Osteoblast (primary cell): ENCODE data around the gene APAF1. TPM values are rescaled to one million over a fixed set of nuclear protein-coding genes. Genes with fewer than 3 reads are reported as not detected.

Experiments
- DNase-seq: peaks from one replicate; pipeline ENCODE4 v3.0.0; 2011; ENCODE audit warnings: low spot score, mixed read lengths; ENCODE audit not compliant: insufficient read length; ENCODE audit errors: missing footprints
- H2AFZ ChIP-seq: 2 replicates; pipeline ENCODE4 v1.6.0; 2011; ENCODE audit warnings: mild to moderate bottlenecking, low read length
- H3K27ac ChIP-seq: 2 replicates; pipeline ENCODE4 v1.5.1; 2011; ENCODE audit warnings: mild to moderate bottlenecking, low read depth, low read length, moderate library complexity
- H3K27me3 ChIP-seq: 2 replicates; pipeline ENCODE4 v1.6.0; 2012; ENCODE audit warnings: mild to moderate bottlenecking, control low read depth, inconsistent platforms, low read length, moderate library complexity; ENCODE audit not compliant: insufficient read depth
- H3K36me3 ChIP-seq: 2 replicates; pipeline ENCODE4 v1.5.1; 2011; ENCODE audit warnings: mild to moderate bottlenecking, low read length, control low read depth, moderate library complexity; ENCODE audit not compliant: insufficient read depth
- H3K4me1 ChIP-seq: 2 replicates; pipeline ENCODE4 v1.5.1; 2011; ENCODE audit warnings: mild to moderate bottlenecking, low read length, control low read depth, moderate library complexity; ENCODE audit not compliant: insufficient read depth
- H3K4me2 ChIP-seq: 2 replicates; pipeline ENCODE4 v1.6.0; 2011; ENCODE audit warnings: mild to moderate bottlenecking, low read length; ENCODE audit not compliant: insufficient read depth
- H3K4me3 ChIP-seq: fragments of 200-600 bp; sonication (generic); 3 replicates; pipeline ENCODE4 v1.5.1; 2012; ENCODE audit warnings: mild to moderate bottlenecking, low read length, inconsistent platforms; ENCODE audit not compliant: insufficient read depth
- H3K79me2 ChIP-seq: 2 replicates; pipeline ENCODE4 v1.6.0; 2012; ENCODE audit warnings: mild to moderate bottlenecking, low read length, control low read depth, inconsistent platforms; ENCODE audit not compliant: insufficient read depth
- H3K9me3 ChIP-seq: 2 replicates; pipeline ENCODE4 v1.5.1; 2011; ENCODE audit warnings: low read depth, low read length, control low read depth
- H4K20me1 ChIP-seq: 2 replicates; pipeline ENCODE4 v1.6.0; 2012; ENCODE audit warnings: mild to moderate bottlenecking, low read length, control low read depth; ENCODE audit not compliant: insufficient read depth
- CTCF ChIP-seq: IDR thresholded peaks from 2 replicates; pipeline ENCODE4 v1.5.1; 2011; ENCODE audit warnings: mild to moderate bottlenecking, low read depth, low read length, moderate library complexity; ENCODE audit errors: extremely low read depth
- total RNA-seq: library from RNA; depleted of rRNA; stranded (reverse); fragments of >200 nt; gene quantifications from 2 replicates; pipeline ENCODE4 v1.2.3, GENCODE V29; 2012

Gene APAF1
- total RNA-seq, 1 donor, result 15.2 TPM

- no peaks in the 10 kb centered on the region for H3K9me3 ChIP-seq
- no peaks in the 10 kb centered on the region for H4K20me1 ChIP-seq
- DNase-seq, result no peak
- TF ChIP-seq CTCF, result no peak
- no peaks in the 10 kb centered on the region for H3K27me3 ChIP-seq
- no peaks in the 10 kb centered on the region for H3K4me1 ChIP-seq
- peaks cover 54% of the 10 kb centered on the region for H3K36me3 ChIP-seq
- no peak overlapping the region for H3K27ac ChIP-seq
- no peak overlapping the region for H2AFZ ChIP-seq
- H3K4me2 ChIP-seq, result no peak overlapping the region
- H3K79me2 ChIP-seq, result no peaks in the 10 kb centered on the region
- H3K4me3 ChIP-seq, result no peak overlapping the region
These were observed 34.5 kb downstream of the APAF1 start for GRCh38 chr12:98679611-98680005.

DNA sequence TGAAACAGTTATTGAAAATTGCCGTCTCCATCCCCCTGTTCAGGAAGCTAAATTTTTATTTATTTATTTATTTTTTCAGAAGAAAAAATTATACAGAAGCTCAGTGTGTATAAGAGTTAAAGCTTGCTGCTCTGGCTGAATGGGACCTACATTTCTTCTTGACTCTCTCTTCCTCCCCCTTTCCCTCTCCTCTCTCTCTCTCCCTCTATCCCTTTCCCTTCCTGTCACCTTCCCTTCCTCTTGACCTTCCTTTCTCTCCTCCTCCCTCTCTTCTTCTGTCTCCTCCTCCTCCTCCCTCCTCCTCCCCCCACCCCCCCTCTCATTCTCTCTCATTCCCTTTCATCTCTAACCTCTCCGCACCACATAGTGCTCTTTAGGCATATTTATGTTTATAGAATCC, 39.1 kb downstream of the APAF1 start:
- Histone ChIP-seq H2AFZ (no peak overlapping the region), H3K27me3 (no peaks in the 10 kb centered on the region), H4K20me1 (no peaks in the 10 kb centered on the region), H3K36me3 (peaks cover 62% of the 10 kb centered on the region), H3K4me3 (no peak overlapping the region), H3K27ac (no peak overlapping the region), H3K4me2 (no peak overlapping the region), H3K9me3 (no peaks in the 10 kb centered on the region), H3K79me2 (no peaks in the 10 kb centered on the region), H3K4me1 (no peaks in the 10 kb centered on the region)
- DNase-seq, result no peak
- TF ChIP-seq CTCF, result no peak

- H3K36me3 ChIP-seq, result peaks cover 49% of the 10 kb centered on the region
- H4K20me1 ChIP-seq, result no peaks in the 10 kb centered on the region
- DNase-seq, result no peak
- no peak for TF ChIP-seq CTCF
- no peaks in the 10 kb centered on the region for H3K27me3 ChIP-seq
- no peak overlapping the region for H3K27ac ChIP-seq
- no peaks in the 10 kb centered on the region for H3K79me2 ChIP-seq
- no peaks in the 10 kb centered on the region for H3K9me3 ChIP-seq
- H3K4me2 ChIP-seq, result no peak overlapping the region
- no peaks in the 10 kb centered on the region for H3K4me1 ChIP-seq
- H2AFZ ChIP-seq, result no peak overlapping the region
- H3K4me3 ChIP-seq, result no peak overlapping the region
These were observed 41.5 kb downstream of the APAF1 start for GRCh38 chr12:98686603-98687002.

GRCh38 chr12:98691351-98691750, 46.3 kb downstream of the APAF1 start:
- no peak for DNase-seq
- H3K4me1 ChIP-seq, result no peaks in the 10 kb centered on the region
- no peak overlapping the region for H3K4me2 ChIP-seq
- no peak for TF ChIP-seq CTCF
- no peak overlapping the region for H3K27ac ChIP-seq
- no peaks in the 10 kb centered on the region for H3K79me2 ChIP-seq
- no peak overlapping the region for H3K4me3 ChIP-seq
- peaks cover 20% of the 10 kb centered on the region for H3K36me3 ChIP-seq
- H3K9me3 ChIP-seq, result no peaks in the 10 kb centered on the region
- H2AFZ ChIP-seq, result no peak overlapping the region
- no peaks in the 10 kb centered on the region for H3K27me3 ChIP-seq
- no peaks in the 10 kb centered on the region for H4K20me1 ChIP-seq
